Large intestine (tissue), 3 donors: Measurements from ENCODE around the gene CLEC4C. TPM values are rescaled to one million over a fixed set of nuclear protein-coding genes. Genes with fewer than 3 reads are reported as not detected.
"Not testable (repeated sequence)": the region's sequence is repeated elsewhere in the genome, so short reads cannot be mapped to it uniquely, and the experiment has no call there.

ENCODE experiments used
- DNase-seq, 2 donors: peaks; one replicate each; pipeline versions ENCODE4 v3.0.0 to v3.0.0-alpha.2; 2013
- H3K27ac ChIP-seq: one replicate; pipeline ENCODE4 v1.5.1; 2013; ENCODE audit warnings: low read length
- H3K27me3 ChIP-seq: 2 replicates; pipeline ENCODE4 v1.6.1; 2013; ENCODE audit warnings: low read length; ENCODE audit not compliant: control insufficient read depth, insufficient read depth
- H3K36me3 ChIP-seq: 2 replicates; pipeline ENCODE4 v1.6.1; 2013; ENCODE audit warnings: low read length; ENCODE audit not compliant: control insufficient read depth, insufficient read depth
- H3K4me1 ChIP-seq: one replicate; pipeline ENCODE4 v1.6.1; 2013; ENCODE audit warnings: low read length; ENCODE audit not compliant: control insufficient read depth, insufficient read depth
- H3K4me3 ChIP-seq: one replicate; pipeline ENCODE4 v1.5.1; 2013; ENCODE audit warnings: low read length
- H3K9me3 ChIP-seq: one replicate; pipeline ENCODE4 v1.6.1; 2013; ENCODE audit warnings: mild to moderate bottlenecking, low read depth, low read length, moderate library complexity; ENCODE audit not compliant: control insufficient read depth
- WGBS: methylation state at CpG from one replicate; pipeline ENCODE4 v1.1.5; 2013; ENCODE audit warnings: low lambda C conversion rate; ENCODE audit not compliant: insufficient coverage; 5-methylcytosine and 5-hydroxymethylcytosine counted together
- polyA plus RNA-seq: library from polyadenylated mRNA; unstranded; fragments of 120-200 nt; gene quantifications from one replicate; pipeline ENCODE4 v1.2.1, GENCODE V29; 2013

CLEC4C gene
- polyA plus RNA-seq, 1 donor = 0.07 TPM

DNA sequence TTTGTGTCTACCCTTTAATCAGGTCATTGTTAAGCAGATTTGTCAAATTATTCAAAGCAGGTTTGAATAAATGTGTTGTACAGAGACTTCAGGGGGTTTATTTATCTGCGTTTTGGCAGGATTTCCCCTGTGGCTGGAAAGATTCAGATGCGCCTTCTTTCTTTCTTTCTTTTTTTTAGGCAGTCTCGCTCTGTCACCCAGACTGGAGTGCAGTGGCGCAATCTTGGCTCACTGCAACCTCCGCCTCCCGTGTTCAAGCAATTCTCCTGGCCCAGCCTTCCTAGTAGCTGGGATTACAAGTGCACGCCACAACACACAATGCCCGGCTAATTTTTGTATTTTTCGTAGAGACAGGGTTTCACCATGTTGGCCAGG, 11.6 kb upstream of the CLEC4C start:
- Histone ChIP-seq H3K36me3 (no peaks in the 10 kb centered on the region), H3K4me1 (no peaks in the 10 kb centered on the region), H3K27me3 (no peaks in the 10 kb centered on the region), H3K4me3 (no peak overlapping the region), H3K9me3 (no peaks in the 10 kb centered on the region), H3K27ac (no peak overlapping the region)
- 73% methylated on average over 2 of the region's 9 CpGs for WGBS
- no peak for DNase-seq

DNA sequence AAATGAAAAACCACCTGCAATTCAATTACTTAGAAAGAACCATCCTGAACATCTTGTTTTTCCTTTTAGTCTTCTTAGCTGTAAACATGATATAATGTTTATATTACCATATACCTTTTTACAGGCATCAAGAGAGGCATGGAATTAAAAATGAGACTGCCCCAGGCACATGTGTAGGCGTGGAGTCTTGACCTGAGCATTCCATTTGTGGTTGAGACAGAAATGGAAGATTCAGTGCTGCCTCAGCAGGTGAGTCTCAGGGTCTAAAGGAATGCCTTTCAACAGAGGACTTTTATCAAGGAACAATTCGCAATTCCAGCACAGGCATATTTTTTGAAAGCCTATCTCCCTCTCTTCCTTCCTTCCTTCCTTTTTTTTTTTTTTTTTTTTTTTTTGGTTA, 9.8 kb upstream of the CLEC4C start:
- DNase-seq = no peak
- H3K4me3 ChIP-seq = no peak overlapping the region
- no peaks in the 10 kb centered on the region for H3K4me1 ChIP-seq
- H3K27ac ChIP-seq = no peak overlapping the region
- no peaks in the 10 kb centered on the region for H3K36me3 ChIP-seq
- H3K9me3 ChIP-seq = no peaks in the 10 kb centered on the region
- 83% methylated on average over 1 of the region's 2 CpGs for WGBS
- no peaks in the 10 kb centered on the region for H3K27me3 ChIP-seq

DNA sequence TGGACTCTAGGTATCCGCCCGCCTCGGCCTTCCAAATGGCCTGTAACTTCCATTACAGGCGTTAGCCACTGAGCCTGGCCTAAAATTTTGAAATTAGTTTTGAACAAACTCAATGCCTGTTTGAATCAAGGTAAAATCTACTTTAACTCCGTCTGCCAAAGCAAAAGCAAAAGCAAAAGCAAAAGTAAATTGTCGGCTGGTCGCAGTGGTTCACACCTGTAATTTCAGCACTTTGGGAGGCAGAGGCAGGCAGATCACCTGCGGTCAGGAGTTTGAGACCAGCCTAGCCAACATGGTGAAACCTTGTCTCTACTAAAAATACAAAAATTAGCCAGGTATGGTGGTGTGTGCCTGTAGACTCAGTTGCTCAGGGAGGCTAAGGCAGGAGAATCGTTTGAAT, 8.5 kb upstream of the CLEC4C start:
- not testable (repeated sequence) for H3K27ac ChIP-seq, H3K27me3 ChIP-seq, H3K9me3 ChIP-seq, H3K4me3 ChIP-seq, H3K36me3 ChIP-seq, H3K4me1 ChIP-seq, DNase-seq
- WGBS = 90% methylated on average over 3 of the region's 9 CpGs

DNA sequence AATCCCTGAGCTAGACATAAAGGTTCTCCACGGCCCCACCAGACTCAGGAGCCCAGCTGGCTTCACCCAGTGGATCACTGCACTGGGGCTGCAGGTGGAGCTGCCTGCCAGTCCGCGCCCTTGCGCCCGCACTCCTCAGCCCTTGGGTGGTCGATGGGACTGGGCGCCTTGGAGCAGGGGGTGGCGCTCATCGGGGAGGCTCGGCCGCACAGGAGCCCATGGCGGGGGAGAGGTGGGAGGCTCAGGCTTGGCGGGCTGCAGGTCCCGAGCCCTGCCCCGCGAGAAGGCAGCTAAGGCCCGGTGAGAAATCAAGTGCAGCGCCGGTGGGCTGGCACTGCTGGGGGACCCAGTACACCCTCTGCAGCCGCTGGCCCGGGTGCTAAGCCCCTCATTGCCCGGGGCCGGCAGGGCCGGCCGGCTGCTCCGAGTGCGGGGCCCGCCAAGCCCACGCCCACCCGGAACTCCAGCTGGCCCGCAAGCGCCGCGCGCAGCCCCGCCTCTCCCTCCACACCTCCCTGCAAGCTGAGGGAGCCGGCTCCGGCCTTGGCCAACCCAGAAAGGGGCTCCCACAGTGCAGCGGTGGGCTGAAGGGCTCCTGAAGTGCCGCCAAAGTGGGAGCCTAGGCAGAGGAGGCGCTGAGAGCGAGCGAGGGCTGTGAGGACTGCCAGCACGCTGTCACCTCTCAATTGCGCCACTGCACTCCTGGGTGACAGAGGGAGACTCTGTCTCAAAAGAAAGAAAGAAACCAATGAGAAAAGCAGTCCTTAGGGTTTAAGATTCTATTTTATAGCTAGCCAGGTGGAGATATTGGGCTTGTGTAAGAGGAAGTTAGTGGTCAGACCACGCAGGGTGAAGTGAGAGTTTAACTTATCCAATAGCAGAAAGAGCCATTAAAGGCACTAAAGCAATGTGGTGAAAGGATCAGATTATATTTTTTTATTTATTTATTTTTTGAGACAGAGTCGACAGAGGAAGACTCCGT, 5.1 kb upstream of the CLEC4C start:
- not testable (repeated sequence) for H3K27ac ChIP-seq, H3K9me3 ChIP-seq, H3K4me3 ChIP-seq, DNase-seq, H3K36me3 ChIP-seq, H3K27me3 ChIP-seq, H3K4me1 ChIP-seq
- WGBS = 100% methylated on average over 2 of the region's 48 CpGs

DNA sequence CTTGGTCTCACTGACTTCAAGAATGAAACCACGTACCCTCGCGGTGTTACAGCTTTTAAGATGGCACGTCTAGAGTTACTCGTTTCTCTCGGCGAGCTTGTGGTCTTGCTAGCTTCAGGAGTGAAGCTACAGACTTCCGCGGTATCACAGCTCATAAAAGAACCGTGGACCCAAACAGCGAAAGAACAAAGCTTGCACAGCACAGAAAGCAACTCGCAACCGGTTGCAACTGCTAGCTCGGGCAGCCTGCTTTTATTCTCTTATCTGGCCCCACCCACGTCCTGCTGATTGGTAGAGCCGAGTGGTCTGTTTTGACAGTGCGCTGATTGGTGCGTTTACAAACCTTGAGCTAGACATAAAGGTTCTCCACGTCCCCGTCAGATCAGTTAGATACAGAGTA, 4.2 kb upstream of the CLEC4C start:
- no peak overlapping the region for H3K27ac ChIP-seq
- no CpG with 5 or more reads among the region's 20 CpGs for WGBS

DNA sequence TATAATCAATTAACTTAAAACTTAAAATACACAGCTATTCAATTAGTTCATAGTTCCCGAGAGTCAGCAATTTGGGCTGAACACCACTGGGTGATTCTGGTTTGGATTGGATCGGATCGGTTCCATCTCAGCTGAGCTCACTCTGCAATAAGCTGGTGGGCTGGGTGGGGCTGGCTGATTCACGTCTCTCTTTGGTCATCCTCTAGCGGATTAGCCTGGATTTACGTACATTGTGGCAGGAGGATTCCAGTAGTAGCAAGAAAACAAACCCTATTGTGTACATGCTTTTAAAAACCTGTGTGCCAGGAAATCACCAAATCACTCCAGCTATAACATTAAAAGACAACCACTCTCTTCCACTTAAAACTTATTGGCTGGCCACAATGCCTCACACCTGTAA, 3.2 kb upstream of the CLEC4C start:
- Histone ChIP-seq H3K27me3 (no peaks in the 10 kb centered on the region), H3K4me1 (no peaks in the 10 kb centered on the region), H3K27ac (no peak overlapping the region), H3K36me3 (no peaks in the 10 kb centered on the region), H3K9me3 (no peaks in the 10 kb centered on the region), H3K4me3 (no peak overlapping the region)
- DNase-seq = no peak
- no CpG with 5 or more reads among the region's 6 CpGs for WGBS

More for the DNA sequence above, 4.2 kb upstream of the CLEC4C start:
- Histone ChIP-seq H3K36me3 (no peaks in the 10 kb centered on the region), H3K9me3 (no peaks in the 10 kb centered on the region), H3K4me1 (no peaks in the 10 kb centered on the region), H3K27me3 (no peaks in the 10 kb centered on the region), H3K4me3 (no peak overlapping the region)
- no peak for DNase-seq

DNA sequence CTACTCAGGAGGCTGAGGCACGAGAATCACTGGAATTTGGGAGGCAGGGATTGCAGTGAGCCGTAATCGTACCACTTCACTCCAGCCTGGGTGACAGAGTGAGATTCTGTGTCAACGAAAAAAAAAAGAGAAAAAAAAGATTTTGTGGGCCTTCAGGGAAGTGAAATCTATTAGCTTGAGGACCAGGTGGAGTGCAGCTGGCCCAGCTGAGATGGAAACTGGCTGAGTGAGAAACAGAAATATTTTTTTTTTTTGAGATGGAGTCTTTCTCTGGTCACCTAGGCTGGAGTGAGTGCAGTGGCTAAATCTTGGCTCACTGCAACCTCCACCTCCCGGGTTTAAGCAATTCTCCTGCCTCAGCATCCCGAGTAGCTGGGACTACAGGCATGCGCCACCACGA, 2.3 kb upstream of the CLEC4C start:
- H3K4me1 ChIP-seq = no peaks in the 10 kb centered on the region
- no peak overlapping the region for H3K27ac ChIP-seq
- no peaks in the 10 kb centered on the region for H3K27me3 ChIP-seq
- H3K4me3 ChIP-seq = no peak overlapping the region
- 100% methylated on average over 2 of the region's 8 CpGs for WGBS
- DNase-seq = no peak
- no peaks in the 10 kb centered on the region for H3K36me3 ChIP-seq
- no peaks in the 10 kb centered on the region for H3K9me3 ChIP-seq

DNA sequence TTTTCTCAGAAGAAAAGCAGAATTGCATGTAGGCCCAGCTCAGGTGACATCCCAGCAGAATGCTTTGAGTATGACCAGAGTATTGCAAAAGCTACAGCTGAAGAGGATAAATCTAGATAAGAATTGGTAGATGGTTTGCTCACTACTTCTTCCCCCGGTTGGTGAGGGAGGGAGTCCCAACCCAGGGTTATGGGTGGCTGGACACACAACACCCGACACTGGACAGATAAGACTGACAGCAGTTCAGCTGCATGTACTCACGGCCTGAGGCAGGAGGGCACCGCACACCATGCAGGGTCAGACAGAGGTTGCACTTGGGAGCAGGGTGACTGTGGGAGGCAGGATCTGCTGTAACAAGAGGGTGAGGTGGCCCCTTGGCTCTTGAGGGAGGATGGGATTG, 1.7 kb upstream of the CLEC4C start:
- no peak for DNase-seq
- H3K4me3 ChIP-seq = no peak overlapping the region
- no peaks in the 10 kb centered on the region for H3K9me3 ChIP-seq
- H3K4me1 ChIP-seq = no peaks in the 10 kb centered on the region
- no peak overlapping the region for H3K27ac ChIP-seq
- no peaks in the 10 kb centered on the region for H3K36me3 ChIP-seq
- no CpG with 5 or more reads among the region's 4 CpGs for WGBS
- H3K27me3 ChIP-seq = no peaks in the 10 kb centered on the region

DNA sequence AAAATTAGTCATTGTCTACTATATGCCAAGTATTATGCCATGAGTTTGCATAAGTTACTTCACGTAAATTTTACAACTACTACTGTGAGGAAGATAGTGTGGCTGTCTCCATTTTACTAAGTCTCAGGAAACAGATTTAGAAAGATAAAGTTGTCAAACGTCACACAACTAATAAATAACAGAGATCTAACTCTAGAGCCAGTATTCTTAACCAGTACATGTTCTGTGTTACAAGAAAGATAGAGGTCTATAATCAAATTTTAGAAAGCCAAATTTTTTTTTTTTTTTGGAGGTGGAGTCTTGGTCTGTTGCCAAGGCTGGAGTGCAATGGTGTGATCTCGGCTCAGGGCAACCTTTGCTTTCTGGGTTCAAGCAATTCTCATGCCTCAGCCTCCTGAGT, 14.2 kb downstream of the CLEC4C start:
- no peaks in the 10 kb centered on the region for H3K4me1 ChIP-seq
- no peaks in the 10 kb centered on the region for H3K9me3 ChIP-seq
- DNase-seq = no peak
- H3K27ac ChIP-seq = no peak overlapping the region
- H3K27me3 ChIP-seq = no peaks in the 10 kb centered on the region
- no peaks in the 10 kb centered on the region for H3K36me3 ChIP-seq
- no CpG with 5 or more reads among the region's 3 CpGs for WGBS
- H3K4me3 ChIP-seq = no peak overlapping the region

DNA sequence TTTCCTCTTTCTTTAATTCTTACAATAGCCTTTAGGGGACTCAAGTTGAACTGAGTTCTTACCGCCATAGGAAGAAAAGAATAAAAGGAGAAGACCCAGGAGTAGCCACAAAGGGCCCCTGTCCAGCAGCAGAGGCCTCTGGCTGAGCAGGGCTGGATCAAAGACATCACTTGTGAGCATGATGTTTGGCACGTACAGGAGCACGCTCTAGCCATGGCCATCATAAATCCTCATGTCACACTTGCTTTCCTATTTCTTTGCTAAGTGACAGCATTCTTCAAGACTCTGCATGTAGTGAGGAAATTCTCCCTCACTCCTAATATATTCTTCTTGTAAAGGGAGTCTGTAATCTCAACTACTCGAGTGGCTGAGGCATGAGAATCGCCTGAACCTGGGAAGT, 15.7 kb downstream of the CLEC4C start:
- DNase-seq = no peak
- WGBS = 100% methylated on average over 1 of the region's 5 CpGs

DNA sequence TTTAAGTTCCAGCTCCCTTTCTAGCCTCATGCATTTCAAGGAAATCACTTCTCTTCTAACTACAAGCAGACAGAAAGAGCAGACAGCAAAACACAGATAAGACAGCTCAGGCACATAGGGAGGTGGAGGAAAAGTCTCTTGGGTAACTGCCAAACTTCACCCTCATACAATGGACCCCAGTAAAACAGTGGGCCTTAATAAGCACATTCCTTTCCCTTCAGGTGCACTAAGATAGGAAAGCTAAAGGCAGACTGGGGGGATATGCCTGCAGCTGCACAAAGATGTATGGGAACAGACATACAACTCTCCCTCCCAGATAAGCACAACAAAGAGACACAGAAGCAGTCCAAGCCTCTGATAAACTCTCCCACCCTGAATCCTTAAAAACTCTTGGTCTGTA, 16.2 kb downstream of the CLEC4C start:
- H3K27ac ChIP-seq, H3K4me1 ChIP-seq, H3K27me3 ChIP-seq, H3K36me3 ChIP-seq, DNase-seq, H3K9me3 ChIP-seq, H3K4me3 ChIP-seq: not testable (repeated sequence)

More for the DNA sequence above, 15.7 kb downstream of the CLEC4C start:
- Histone ChIP-seq H3K4me1 (no peaks in the 10 kb centered on the region), H3K36me3 (no peaks in the 10 kb centered on the region), H3K27ac (no peak overlapping the region), H3K4me3 (no peak overlapping the region), H3K9me3 (no peaks in the 10 kb centered on the region), H3K27me3 (no peaks in the 10 kb centered on the region)
